Stimulated activated CD8-positive, alpha-beta memory T cell treated with anti-CD3 and anti-CD28 coated beads, Interleukin-7, amount 100 ng/mL, for 48 hours (primary cell): ENCODE results near the gene FADS2.

Source experiments
- DNase-seq, 2 donors: peaks; one replicate each; pipeline ENCODE4 v3.0.0-alpha.2; 2020; ENCODE audit warnings: low read depth in 1 of 2; ENCODE audit errors: extremely low read depth in 1 of 2

FADS2 gene

GRCh38 chr11:61795459-61795858 lies 32.6 kb upstream of the FADS2 start:
- DNase-seq, result no peak

- no peak for DNase-seq
Measured at GRCh38 chr11:61795876-61796526, 32.1 kb upstream of the FADS2 start.

GRCh38 chr11:61797263-61797944 lies 30.7 kb upstream of the FADS2 start:
- DNase-seq, result no peak

- DNase-seq, result no peak
Measured at GRCh38 chr11:61799665-61800284, 28.3 kb upstream of the FADS2 start.

- no peak for DNase-seq
Measured at GRCh38 chr11:61800331-61801281, 27.5 kb upstream of the FADS2 start.

GRCh38 chr11:61802605-61803004 lies 25.5 kb upstream of the FADS2 start:
- DNase-seq, result no peak

- DNase-seq, result no peak
Measured at GRCh38 chr11:61803889-61804647, 24.0 kb upstream of the FADS2 start.

GRCh38 chr11:61805146-61805545 lies 23.0 kb upstream of the FADS2 start:
- no peak for DNase-seq

GRCh38 chr11:61806785-61807184 lies 21.3 kb upstream of the FADS2 start:
- no peak for DNase-seq

GRCh38 chr11:61810671-61811175 lies 17.4 kb upstream of the FADS2 start:
- no peak for DNase-seq

GRCh38 chr11:61811831-61812230 lies 16.3 kb upstream of the FADS2 start:
- no peak for DNase-seq

GRCh38 chr11:61812736-61813411 lies 15.2 kb upstream of the FADS2 start:
- DNase-seq, result no peak

- no peak for DNase-seq
Measured at GRCh38 chr11:61814247-61814957, 13.7 kb upstream of the FADS2 start.

- DNase-seq, result peak in 1 of 2 donors; percentile 37
Measured at GRCh38 chr11:61814958-61815789, 12.9 kb upstream of the FADS2 start.

- peak in 1 of 2 donors; percentile 58 for DNase-seq
Measured at GRCh38 chr11:61815790-61816735, 12.0 kb upstream of the FADS2 start.

- DNase-seq, result peak; percentile 67 to 80
Measured at GRCh38 chr11:61816736-61817455, 11.2 kb upstream of the FADS2 start, which contains the start of gene FADS1. FADS1 (minus strand) TSS chr11:61817003; CDS start chr11:61816929, 74 bp downstream.
